HepG2 (cell line): ENCODE results near the gene FNDC10. TPM values are rescaled to one million over a fixed set of nuclear protein-coding genes. Genes with fewer than 3 reads are reported as not detected.
A peak's percentile ranks its signal among the peaks of the same experiment; 100 is the strongest.

ENCODE experiments used
- BORCS8-MEF2B ChIP-seq: sonication (generic); formaldehyde crosslinking; IDR thresholded peaks from 2 replicates; pipeline ENCODE4 v1.8.0; 2022; ENCODE audit warnings: mild to moderate bottlenecking, missing genetic modification reagents
- E2F5 ChIP-seq: sonication (generic); formaldehyde crosslinking; conservative IDR thresholded peaks from 2 replicates; pipeline ENCODE4 v1.4.0; 2020; ENCODE audit warnings: missing genetic modification reagents
- GMEB2 ChIP-seq: IDR thresholded peaks from 2 replicates; pipeline ENCODE4 v1.6.1; 2016; ENCODE audit warnings: missing biosample characterization, missing genetic modification reagents, low read depth
- KLF13 ChIP-seq: sonication (generic); formaldehyde crosslinking; IDR thresholded peaks from 2 replicates; pipeline ENCODE4 v1.4.0; 2020; ENCODE audit warnings: mild to moderate bottlenecking, missing genetic modification reagents
- NFIB ChIP-seq: sonication (generic); formaldehyde crosslinking; IDR thresholded peaks from 2 replicates; pipeline ENCODE4 v1.9.0; 2021; ENCODE audit warnings: missing genetic modification reagents, mild to moderate bottlenecking, borderline replicate concordance
- REST ChIP-seq, 2 experiments: IDR thresholded peaks; 2 replicates each; pipeline ENCODE4 v1.6.1; 2011 to 2012; ENCODE audit warnings: low read length in 2 of 2, borderline replicate concordance in 1 of 2, low read depth in 1 of 2, mild to moderate bottlenecking in 1 of 2, moderate library complexity in 1 of 2
- SNAPC5 ChIP-seq: sonication (generic); formaldehyde crosslinking; IDR thresholded peaks from 2 replicates; pipeline ENCODE4 v1.8.1; 2023; ENCODE audit warnings: mild to moderate bottlenecking, missing genetic modification reagents, borderline replicate concordance
- ZFP91 ChIP-seq: sonication (generic); formaldehyde crosslinking; IDR thresholded peaks from 2 replicates; pipeline ENCODE4 v1.9.0; 2022; ENCODE audit warnings: missing genetic modification reagents, mild to moderate bottlenecking, borderline replicate concordance
- polyA plus RNA-seq, 8 experiments: library from polyadenylated mRNA; depleted of rRNA in 3 of 8; stranded (reverse) in 7 of 8; unstranded in 1 of 8; fragments of >200 nt; fragmentation: Illumina TruSeq in 4 of 8; extraction: Trizol in 4 of 8; gene quantifications; 2 replicates each; pipeline versions ENCODE4 v1.2.1 to v1.2.3, GENCODE V29; 2011 to 2016; ENCODE audit warnings: low read depth in 4 of 8, missing spikeins in 1 of 8, mixed read lengths in 1 of 8; ENCODE audit not compliant: insufficient read depth in 1 of 8
- total RNA-seq, 5 experiments: library from RNA; depleted of rRNA; stranded (reverse); fragments of >200 nt; fragmentation: Illumina TruSeq; extraction: Trizol; gene quantifications; 2 replicates each; pipeline ENCODE4 v1.2.3, GENCODE V29; 2016; ENCODE audit warnings: low read depth in 1 of 5

The FNDC10 gene
- total and polyA plus RNA-seq, 2 of the 13 experiments (the other 11 are each of a cell fraction or from before 2014, with no cell fraction given), result 2.2 to 2.5 TPM

- peak; percentile 77 for TF ChIP-seq GMEB2 (CRISPR knock-in tag)
- TF ChIP-seq ZFP91 (CRISPR knock-in tag), result peak; percentile 84; the same call in 1 of the 2 replicates
- TF ChIP-seq BORCS8-MEF2B, result peak; percentile 71; the same call in 1 of the 2 replicates
- TF ChIP-seq REST (IDR thresholded peaks at IDR 0.05; ENCODE audit: borderline replicate concordance in 1 of 2, low read depth in 1 of 2, low read length in 2 of 2), result 0 out of 4 replicates have a peak, but pooled peaks of 1 of the 2 experiments have one; percentile 26
- TF ChIP-seq KLF13 (CRISPR knock-in tag), result no peak
- TF ChIP-seq SNAPC5, result no peak
- peak; percentile 62; the same call in 1 of the 2 replicates for TF ChIP-seq E2F5 (CRISPR knock-in tag)
- TF ChIP-seq NFIB (CRISPR knock-in tag), result no peak
These were observed 15.5 kb upstream of the FNDC10 start, which contains the start of gene MIB2 (continued) for GRCh38 chr1:1615256-1616044.
